HG03442 (cell line): Measurements from ENCODE around the gene B3GNT3.
"Not testable (repeated sequence)": the region's sequence is repeated elsewhere in the genome, so short reads cannot be mapped to it uniquely, and the experiment has no call there.

Experiments
- ATAC-seq: cut with Tn5 transposase; IDR thresholded peaks from one replicate; pipeline ENCODE4 v1.9.1; 2021; ENCODE audit warnings: mild to moderate bottlenecking, moderate library complexity; ENCODE audit not compliant: unreplicated experiment

Gene B3GNT3

DNA sequence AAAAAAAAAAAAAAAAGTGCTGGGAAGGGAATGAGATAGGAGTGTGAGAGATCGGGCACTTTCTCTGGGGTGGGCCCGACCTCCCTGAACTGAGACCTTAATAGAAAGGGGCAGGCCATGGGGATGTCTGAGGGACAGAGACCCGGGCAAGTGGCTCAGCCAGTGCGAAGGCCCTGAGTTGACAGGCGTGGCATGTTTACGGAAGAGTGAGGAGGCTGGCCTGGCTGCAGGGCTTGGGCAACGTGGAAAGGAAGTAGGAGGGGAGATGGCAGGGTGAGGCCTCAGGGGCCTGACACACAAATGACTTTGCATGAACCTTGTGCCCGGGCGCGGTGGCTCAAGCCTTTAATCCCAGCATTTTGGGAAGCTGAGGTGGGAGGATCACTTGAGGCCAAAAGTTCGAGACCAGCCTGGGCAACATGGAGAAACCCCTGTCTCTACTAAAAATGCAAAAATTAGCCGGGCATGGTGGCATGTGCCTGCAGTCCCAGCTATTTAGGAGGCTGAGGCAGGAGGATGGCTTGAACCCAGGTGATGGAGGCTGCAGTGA, 29.8 kb upstream of the B3GNT3 start:
- no peak for ATAC-seq

DNA sequence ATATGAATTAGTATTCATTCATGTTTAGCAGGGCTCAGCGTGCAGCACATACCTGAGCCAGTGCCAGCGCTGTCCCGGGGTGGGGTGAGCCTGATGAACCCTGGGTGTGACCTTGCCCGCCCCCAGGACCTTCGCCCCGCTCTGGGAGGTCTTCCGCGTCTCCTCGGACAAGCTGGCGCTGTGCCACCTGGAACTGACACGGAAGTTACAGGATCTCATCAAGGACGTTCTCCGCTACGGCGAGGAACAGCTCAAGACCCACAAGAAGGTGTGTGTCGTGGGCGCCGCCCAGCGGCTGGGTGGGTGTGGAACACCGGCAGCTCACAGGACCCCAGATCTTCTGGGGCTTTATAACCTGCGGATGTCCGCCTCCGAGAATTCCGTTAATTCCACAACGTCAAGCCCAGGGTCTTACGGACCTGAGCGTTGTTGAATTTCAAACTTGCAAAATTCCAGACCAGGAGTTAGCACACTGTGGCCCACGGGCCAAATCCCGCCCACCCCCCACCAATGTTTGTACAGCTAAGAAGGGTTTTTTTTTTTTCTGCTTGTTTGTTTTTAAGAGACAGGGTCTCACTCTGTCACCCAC, 28.3 kb upstream of the B3GNT3 start:
- no peak for ATAC-seq

DNA sequence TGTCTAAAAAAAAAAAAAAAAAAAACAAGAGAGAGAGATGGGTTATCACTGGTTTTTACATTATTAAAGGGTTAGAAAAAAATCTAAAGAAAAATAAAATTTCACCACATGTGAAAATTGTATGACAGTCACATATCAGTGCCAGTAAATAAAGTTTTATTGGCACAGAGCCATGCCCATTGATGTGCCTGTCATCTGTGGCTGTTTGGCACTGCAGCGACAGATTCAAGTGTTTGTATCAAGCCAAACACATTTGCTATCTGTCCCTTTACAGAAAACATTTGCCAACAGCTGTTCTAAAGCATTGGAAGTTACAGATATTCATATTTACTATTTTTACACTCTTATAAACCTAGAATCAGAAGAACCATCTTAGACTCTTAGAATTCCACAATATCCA, 27.4 kb upstream of the B3GNT3 start:
- no peak for ATAC-seq

DNA sequence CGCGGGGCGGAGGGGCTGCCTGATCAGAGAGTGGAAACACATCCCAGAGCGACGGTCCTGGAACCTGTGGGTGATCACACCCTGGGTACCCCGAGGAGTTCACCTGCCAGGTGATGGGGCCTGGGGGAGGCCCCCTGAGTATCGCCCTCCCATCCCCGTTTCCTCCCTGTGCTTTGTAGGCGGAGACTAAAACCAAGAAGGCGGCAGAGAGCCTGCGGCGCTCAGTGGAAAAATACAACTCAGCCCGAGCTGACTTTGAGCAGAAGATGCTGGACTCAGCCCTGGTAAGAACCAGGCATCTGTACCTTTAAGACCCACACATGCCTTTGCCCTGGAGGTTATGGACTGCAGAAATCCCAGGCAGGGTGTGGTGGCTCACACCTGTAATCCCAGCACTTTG, 24.3 kb upstream of the B3GNT3 start:
- no peak for ATAC-seq

DNA sequence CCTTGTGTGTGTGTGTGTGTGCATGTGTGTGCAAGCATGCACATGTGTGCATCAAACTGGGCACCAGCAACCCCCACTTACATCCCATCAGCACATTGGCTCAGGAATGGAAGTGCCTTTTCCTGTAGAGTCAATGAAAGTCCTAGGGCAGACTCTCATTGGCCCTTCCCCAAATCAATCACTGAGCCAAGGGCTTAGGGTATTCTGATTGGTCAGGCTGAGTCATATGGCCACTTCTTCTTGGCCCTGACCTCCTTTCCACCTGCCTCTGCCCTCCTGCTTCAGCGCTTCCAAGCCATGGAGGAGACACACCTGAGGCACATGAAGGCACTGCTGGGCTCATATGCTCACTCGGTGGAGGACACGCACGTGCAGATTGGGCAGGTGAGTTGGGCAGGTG, 22.8 kb upstream of the B3GNT3 start:
- ATAC-seq: no peak

DNA sequence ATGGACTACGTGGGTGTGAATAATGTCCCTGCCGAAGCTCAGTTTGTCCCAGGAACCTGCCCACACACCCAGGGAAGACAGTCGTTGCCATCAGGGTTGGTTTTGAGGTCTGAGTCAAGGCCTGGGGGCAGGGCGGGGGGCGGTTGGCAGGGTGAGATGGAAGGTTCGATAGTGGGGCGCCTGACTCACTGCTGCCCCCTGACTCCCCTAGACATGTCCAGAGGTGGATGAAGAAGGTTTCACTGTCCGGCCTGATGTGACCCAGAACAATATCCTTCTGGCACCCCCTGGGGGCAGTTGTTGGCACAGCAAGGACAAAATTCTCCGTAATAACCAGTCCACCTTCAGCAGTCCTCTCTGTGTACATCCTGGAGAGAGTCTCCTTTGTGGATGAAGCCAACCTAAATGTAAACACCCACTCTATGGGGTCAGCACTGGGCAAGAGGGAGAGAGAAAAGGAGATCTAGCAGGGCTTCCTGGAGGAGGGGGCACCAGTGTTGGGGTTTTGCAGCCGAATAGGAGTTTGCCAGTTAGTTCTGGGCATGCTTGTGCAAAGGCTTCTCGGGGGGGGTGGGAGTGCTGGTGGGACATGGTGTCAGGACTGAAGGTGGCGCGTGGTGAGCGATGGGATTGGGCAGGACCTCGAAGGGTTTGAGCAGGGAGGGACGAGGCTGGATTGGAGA, 19.6 kb upstream of the B3GNT3 start:
- ATAC-seq: no peak

DNA sequence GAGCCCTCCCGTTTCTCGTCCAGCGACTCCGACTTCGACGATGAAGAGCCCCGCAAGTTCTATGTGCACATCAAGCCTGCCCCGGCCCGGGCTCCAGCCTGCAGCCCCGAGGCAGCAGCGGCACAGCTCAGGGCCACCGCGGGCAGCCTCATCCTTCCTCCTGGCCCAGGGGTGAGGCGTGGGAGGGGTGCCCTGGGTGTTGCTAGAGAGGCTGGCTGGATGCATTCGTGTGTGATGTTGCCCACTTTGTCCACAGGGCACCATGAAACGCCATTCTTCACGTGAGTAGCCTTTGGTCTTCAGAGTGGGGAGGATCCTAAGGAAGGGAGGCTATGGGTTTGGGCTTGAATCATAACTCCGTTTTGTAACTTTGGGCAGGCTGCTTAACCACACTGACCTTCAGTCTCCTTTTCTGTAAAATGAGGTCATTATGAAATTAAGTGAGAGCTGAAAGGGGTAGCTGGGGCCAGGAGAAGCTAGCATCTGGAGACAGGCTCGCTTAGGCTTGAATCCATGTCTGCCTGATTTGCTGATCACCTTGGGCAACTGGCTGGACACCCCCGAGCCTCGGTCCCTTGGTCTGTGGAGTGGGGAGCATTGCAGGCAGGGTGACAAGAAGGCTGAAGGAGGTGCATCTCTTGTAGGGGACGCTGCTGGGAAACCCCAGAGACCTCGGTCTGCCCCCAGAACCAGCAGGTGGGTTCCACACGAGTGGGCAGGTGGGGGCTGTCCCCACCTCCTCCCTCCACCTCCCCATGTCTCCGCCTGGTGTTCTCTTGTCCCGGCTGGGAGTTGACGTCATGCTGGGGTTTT, 18.7 kb upstream of the B3GNT3 start:
- peak; percentile 58 for ATAC-seq

DNA sequence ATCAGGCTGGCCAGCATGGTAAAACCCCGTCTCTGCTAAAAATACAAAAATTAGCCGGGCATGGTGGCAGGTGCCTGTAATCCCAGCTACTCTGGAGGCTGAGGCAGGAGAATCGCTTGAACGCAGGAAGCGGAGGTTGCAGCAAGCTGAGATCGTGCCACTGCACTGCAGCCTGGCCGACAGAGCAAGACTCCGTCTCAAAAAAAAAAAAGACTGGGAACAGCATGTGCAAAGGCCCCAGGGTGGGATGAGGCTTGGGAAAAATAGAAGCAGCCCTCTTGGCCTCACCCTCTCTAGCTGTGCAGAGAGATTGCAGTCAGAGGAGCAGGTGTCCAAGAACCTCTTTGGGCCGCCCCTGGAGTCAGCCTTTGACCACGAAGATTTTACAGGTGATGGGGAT, 17.1 kb upstream of the B3GNT3 start:
- ATAC-seq: not testable (repeated sequence)

DNA sequence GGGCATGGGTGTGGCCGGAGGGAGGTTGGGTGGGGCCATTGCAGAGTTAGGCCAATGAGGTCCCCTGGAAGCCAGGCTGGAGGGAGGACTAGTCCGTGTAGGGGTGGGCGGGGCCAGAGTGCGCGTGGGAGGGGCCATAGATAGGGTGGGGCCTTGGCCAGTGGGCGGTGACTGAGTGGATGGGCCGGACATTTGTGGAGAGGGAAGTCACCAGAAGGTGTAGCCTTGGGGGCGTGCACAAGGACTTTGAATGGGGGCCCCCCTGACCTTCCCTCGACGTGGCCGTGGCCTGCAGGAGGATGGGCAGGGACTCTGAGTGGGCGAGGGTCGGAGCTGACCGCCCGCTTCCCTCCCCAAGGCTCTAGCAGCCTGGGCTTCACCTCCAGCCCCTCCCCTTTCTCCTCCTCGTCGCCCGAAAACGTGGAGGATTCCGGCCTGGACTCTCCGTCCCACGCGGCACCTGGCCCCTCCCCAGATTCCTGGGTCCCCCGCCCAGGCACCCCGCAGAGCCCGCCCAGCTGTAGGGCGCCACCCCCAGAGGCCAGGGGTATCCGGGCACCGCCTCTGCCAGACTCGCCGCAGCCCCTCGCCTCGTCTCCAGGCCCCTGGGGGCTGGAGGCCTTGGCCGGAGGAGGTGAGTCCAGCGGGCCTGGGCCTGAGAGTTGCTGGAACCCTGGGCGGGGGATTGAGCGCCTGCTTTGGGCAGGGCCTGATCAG, 16.5 kb upstream of the B3GNT3 start:
- ATAC-seq: no peak

DNA sequence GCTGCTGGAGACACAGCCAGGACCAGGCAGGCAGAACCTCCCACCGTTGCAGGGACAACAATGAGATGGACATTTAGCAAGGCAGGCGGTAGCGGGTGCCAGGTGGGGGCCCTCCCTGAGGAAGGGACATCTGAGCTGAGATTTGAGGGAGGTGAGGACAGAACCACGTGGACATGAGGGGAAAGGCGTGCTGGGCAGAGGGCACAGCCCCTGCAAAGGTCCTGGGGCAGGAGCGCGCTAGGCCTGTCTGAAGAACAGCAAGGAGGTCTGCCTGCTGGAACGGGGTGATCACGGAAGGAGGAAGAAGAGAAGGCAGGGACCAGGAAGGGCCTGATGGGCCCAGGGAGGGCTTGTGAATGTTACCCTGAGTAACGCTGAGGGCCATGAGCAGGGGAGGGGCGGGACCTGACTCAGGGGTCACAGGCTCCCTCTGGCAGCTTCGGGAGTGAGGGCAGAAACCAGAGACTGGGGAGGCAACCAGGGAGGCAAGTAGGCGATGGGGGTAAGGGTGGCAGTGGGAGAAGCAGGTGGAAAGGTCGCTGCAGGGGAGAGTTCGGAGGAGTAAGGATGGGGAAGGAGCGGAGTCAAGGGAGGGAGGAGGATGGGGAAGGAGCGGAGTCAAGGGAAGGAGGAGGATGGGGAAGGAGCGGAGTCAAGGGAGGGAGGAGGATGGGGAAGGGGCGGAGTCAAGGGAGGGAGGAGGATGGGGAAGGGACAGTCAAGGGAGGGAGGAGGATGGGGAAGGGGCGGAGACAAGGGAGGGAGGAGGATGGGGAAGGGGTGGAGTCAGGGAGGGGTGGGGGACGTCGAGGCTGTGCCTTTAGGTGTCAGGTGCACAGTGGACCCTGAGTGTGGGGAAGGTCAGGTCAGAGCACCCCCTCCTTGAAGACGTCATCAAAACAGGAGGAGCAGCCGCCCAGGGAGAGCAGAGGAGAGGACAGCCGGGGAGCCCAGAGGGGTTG, 15.7 kb upstream of the B3GNT3 start:
- ATAC-seq: no peak

DNA sequence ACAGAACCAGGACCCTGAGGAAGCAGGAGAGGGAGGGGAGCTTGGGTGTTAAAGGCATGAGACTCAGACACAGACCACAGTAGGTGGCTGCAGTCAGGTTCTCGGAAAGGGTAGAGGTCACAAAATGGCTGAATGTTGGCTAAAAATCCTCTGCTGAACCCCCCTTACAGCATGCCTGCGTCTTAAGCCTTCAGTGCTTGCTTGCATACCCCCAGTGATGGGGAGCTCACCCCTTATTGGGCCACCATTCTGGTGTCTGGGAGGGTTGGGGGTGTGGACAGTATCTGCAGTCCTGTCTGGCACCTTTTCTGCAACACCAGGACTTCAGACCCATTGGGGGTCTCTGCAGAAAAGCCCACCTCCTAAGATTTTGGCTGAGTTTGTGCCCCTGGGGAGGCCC, 14.2 kb upstream of the B3GNT3 start:
- no peak for ATAC-seq

DNA sequence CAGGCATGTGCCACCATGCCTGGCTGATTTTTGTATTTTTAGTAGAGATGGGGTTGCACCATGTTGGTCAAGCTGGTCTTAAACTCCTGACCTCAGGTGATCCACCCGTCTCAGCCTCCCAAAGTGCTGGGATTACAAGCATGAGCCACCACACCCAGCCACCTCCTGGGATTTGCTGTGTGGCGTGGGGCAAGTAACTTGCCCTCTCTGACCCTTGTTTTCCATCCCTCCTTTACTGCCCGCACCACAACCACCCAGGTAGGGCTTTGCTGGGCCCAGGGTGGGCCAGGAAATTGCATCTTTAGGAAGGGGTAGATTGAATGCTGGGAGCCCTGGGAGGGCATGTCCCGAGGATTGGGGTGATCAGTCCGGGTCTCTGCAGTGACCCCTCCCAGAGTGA, 11.2 kb upstream of the B3GNT3 start:
- not testable (repeated sequence) for ATAC-seq

DNA sequence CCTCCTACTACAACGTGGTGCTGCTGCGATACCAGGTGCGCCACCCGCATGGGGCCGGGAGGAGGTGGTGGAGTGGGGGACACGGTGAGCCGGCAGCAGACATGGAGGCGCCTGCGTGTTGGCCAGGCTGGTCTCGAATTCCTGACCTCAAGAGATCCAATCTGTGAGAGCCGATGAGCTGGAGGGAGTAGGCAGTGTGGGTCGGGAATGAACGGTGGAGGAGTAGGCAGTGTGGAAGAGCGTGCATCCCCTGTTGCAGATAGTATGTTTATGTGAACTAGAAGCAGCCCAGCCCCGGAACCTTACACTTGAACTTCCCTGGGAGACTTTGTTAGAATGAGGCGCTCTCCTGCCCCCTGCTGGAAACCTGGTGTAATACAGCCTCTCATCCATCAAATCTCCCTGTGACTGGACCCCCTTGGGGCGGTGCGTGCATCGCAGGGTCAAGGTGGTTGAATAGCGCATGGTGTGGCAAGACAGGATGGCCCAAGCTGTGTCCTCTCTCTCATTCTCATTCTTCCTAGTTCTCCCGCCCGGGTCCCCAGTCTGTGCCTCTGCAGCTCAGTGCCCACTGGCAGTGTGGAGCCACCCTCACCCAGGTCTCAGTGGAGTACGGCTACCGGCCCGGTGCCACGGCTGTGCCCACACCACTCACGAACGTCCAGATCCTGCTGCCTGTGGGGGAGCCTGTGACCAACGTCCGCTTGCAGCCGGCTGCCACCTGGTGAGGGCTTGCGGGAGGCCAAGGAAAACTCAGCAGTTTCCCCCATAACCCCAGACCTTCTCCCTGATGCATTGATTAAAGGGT, 10.5 kb upstream of the B3GNT3 start:
- ATAC-seq: no peak

DNA sequence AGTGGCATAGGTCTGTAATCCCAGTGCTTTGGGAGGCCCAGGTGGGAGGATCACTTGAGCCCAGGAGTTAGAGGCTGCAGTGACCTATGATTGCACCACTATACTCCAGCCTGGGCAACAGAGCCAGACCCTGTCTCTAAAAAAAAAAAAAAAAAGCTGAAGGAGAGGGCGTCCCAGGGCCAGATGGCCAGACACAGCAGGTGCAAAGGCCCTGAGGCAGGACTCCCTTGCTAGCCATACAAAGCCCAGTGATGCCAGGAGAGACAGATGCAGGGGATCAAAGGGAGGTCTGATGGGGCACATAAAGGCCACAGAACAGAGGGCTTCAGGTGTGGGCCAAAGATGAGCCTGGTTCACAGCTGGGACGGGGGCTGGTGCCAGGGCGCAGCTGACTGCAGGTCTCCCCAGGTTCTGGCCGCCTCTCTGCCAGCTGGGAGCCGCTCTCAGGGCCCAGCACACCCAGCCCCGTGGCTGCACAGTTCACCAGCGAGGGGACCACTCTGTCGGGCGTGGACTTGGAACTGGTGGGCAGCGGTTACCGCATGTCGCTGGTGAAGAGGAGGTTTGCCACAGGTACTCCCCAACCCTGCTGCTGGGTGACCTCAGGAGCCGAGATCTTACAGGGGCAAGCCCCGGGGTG, 7.5 kb upstream of the B3GNT3 start:
- ATAC-seq: no peak

DNA sequence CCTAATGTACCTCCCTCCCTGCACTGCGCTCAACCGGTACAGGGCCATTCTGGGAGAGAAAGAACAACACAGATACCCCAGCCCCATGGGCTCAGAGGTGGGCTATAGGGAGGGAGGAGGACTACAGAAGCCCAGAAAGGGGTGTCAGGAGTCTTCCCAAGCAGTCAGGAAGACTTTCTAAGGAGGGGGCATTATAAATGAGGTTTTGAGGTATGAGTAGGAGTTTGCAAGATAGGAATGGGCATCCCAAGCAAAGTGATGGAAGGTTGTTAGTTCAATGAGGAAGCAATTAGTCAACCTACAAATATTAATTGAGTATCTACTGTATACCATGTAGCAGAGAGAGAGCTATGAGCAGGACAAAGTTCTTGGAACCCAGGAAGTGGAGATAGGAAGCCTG, 6.3 kb upstream of the B3GNT3 start:
- ATAC-seq: no peak

DNA sequence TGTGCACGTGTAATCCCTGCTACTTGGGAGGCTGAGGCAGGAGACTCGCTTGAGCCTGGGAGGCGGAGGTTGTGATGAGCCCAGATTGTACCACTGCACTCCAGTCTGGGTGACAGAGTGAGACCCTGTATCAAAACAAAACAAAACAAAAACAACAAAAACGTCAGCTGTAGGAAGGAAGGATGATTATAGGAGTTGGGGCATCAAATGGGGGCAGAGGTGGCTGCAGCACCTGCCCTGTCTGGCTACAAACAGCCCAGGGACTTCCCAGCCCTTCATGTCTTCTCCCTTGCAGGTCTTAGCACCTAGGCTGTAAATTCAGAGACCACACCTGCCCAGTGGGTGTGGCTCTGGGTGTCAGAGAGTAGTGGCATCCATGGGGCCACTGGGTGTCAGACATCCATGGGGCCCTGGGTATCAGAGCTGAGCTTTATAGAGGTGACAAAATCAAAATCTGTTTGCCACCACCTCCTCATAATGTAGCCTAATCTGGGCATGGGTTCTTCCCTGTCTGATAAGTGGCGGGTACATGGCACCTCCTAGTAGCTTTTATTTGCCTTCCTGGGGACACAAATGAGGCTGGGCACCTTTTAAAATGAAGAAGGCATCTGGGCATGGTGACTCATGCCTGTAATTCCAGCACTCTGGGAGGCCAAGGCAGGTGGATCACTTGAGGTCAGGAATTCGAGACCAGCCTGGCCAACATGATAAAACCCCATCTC, 4.7 kb upstream of the B3GNT3 start:
- ATAC-seq: no peak

DNA sequence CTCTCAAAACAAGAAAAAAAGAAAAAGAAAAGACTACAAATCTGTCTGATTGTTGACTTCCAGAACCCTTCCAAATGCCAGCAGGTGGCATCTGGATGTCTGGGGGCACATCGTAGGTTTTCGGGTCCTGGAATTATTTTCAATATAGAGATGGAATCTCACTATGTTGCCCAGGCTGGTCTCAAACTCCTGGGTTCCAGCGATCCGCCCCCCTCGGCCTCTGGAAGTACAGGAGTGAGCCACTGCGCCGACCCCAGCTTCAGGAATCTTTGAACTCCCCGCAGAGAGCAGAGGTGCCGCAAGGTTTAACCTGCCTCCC, 567 bp upstream of the B3GNT3 start:
- no peak for ATAC-seq

DNA sequence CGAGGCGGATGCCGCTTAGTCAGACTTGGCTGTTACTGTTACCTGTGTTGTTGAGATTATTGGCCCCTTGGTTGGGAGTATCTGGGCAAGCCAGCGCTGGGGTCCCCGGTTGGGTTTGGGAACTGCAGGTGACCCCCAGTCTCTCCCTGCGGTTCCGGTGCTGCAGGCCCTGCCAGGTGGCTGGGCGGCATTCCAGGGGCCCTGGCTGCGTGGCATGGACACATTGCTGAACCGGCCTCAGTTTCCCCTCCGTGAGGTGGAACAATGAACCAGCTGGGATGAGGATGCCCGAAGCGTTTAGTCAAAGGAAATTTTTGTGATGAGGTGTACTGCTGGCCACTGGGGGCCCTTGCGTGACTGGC, 538 bp downstream of the B3GNT3 start:
- ATAC-seq: no peak
